ENCODE results near the gene CABP4.

The CABP4 gene

DNA sequence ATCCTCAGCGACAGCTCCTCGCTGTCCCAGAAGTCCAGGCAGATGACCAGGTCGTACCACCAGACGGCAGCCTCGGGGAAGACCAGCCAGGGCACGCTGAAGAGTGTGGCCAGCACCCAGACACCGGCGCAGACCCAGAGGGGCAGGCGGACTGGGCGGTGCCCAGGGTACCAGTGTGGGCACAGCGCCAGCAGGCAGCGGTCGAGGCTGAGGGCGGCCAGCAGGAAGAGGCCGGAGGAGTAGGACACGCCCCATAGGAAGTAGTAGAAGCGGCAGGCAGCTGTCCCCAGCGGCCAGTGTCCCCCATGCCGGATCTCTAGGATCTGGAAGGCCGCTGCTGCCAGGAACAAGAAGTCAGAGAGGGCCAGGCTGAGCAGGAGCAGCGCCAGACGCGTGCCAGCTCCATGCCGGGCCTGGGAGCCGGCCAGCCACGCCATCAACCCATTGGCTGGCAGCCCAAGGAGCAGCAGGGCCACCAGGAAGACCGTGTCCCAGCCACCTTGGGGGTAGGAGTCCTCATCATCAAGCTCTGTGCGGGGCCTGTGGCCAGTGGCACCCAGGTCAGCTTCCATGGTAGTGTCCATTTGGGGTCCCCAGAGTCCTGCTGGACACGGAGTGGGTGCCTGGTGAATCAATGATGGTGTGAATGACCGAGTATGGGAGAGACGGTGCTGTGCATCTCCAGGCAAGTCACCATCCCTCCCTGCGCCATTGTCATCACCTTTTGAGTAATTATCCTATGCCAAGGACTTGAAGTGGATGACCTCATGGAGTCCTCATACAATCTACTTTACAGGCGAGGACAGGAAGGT, 2.8 kb upstream of the CABP4 start, which contains the start of gene GPR152:
Gene GPR152 (minus strand): TSS at position 589 of the 812 bp plus-strand sequence. CDS start 5 bp downstream, at position 584.
- TF ChIP-seq CTCF (IDR thresholded peaks at IDR 0.05; ENCODE audit: insufficient read depth, low read length, missing control alignments) = no peak
- no peak within 1 kb of the TSS for H3K4me3 ChIP-seq (ENCODE audit: low read depth, low read length)
- ChIA-PET POLR2A (no interaction called here), CTCF (no interaction called here)
- DNase-seq (ENCODE audit: low read depth, low spot score) = no peak

DNA sequence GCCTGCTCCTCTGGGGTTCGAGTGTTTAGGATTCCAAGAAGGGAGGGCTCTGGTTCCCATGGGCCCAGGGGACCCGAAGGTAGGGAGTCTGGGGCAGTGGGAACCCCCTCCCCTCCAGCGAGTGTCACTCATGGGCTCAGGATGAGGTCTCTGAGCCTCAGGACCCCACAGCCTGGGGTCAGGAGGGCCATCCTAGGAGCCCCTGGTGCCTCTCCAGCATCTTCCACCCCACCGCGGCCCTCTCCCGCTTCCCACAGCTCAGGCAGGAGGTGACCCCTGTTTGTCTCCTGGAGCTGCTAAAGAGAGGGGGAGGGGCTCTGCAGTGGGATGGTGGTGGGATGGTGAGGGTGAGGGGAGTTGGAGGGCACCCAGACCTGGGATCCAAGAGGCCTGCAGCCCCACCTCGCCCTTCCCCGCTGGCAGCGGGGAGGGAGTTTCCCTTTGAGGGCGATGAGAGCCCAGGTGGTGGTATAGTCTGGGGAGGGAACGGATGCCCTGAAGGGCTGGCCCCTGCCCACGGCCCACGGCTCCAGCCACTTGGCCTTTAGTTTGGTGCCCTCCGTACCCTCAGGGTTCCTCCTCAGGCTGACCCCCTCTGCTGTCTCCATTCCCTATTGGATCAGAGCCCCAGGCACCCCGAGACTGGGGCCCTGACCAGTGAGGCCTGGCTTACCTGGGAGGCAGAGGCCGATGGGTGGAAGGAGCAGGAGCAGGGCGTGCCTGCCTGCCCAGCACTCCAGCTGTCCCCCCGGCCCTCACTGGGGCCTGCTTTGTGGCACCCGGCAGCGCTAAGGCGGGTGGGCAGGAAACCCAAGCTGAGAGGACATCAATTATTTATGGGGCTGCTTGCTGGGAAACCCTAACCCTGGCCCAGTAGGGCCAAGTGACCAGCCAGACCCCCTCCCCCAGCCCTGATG, 1.1 kb upstream of the CABP4 start:
- H3K4me3 ChIP-seq (ENCODE audit: low read depth, low read length) = no peak overlapping the region
- POLR2A ChIA-PET = no interaction called here
- DNase-seq (ENCODE audit: low read depth, low spot score) = no peak
- no peak for TF ChIP-seq CTCF (IDR thresholded peaks at IDR 0.05; ENCODE audit: insufficient read depth, low read length, missing control alignments)
- CTCF ChIA-PET = interaction anchor here (0.9 kb wide), 1 partner anchor 52 kb away, joined by 3 read pairs; no protein-coding TSS in a partner anchor

DNA sequence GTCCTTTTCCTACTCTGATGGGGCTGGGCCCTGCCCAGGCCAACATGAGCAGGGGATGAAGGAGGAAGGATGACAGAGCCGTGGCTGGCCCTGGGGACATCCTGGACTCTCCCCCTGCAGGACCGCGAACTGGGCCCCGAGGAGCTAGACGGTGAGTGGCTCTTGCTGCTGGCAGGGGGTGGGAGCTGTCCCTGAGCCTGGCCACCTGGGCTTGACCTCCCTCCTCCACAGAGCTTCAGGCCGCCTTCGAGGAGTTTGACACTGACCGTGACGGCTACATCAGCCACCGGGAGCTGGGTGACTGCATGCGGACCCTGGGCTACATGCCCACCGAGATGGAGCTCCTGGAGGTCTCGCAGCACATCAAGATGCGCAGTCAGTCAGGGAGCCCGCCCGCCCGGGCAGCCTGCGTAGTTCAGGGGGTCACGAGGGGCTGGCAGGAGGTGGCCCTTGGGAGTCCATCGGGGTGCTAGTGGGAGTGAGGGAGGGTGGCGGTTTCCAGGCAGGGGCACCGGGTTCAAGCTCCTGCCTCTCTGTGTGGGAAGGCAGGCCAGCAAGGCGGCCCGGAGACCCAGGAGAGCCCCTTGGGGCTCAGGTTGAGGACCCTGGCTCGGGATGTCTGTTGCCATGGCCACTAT, 1.0 kb downstream of the CABP4 start:
- POLR2A ChIA-PET = no interaction called here
- DNase-seq (ENCODE audit: low read depth, low spot score) = no peak
- no peak for TF ChIP-seq CTCF (IDR thresholded peaks at IDR 0.05; ENCODE audit: insufficient read depth, low read length, missing control alignments)
- H3K4me3 ChIP-seq (ENCODE audit: low read depth, low read length) = no peak overlapping the region
- CTCF ChIA-PET = interaction anchor here (1.2 kb wide), 1 partner anchor 54 kb away, joined by 5 read pairs; the partner anchor contains the start of gene PPP1CA

DNA sequence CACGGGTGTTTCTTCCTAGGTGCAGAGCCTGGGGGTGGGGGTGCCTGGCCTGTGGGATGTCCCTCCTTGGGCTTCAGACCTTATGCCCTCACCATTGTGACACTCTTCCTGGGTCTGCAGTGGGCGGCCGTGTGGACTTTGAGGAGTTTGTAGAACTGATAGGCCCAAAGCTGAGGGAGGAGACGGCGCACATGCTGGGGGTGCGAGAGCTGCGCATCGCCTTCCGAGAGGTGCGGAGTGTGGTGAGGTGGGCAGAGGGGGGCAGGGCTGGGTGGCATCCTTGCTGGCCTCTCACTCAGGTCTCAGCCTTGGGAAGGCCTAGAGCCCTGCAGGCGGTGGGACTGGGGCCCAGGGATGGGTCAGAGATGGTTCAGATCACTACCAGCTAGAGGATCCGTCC, 2.3 kb downstream of the CABP4 start:
- no peak for TF ChIP-seq CTCF (IDR thresholded peaks at IDR 0.05; ENCODE audit: insufficient read depth, low read length, missing control alignments)
- H3K4me3 ChIP-seq (ENCODE audit: low read depth, low read length) = no peak overlapping the region
- CTCF ChIA-PET = no interaction called here
- no peak for DNase-seq (ENCODE audit: low read depth, low spot score)
- POLR2A ChIA-PET = no interaction called here

- no peak for DNase-seq (ENCODE audit: low read depth, low spot score)
- H3K4me3 ChIP-seq (ENCODE audit: low read depth, low read length) = no peak overlapping the region
- ChIA-PET POLR2A (interaction anchor here (0.6 to 1.5 kb wide), 2 partner anchors 10 to 21 kb away, joined by 3 to 8 read pairs; no protein-coding TSS in a partner anchor), CTCF (no interaction called here)
- TF ChIP-seq CTCF (IDR thresholded peaks at IDR 0.05; ENCODE audit: insufficient read depth, low read length, missing control alignments) = no peak
These were observed 3.1 kb downstream of the CABP4 start for GRCh38 chr11:67458266-67458665.
